ENCODE data around the gene PPP1R12C. TPM values are rescaled to one million over a fixed set of nuclear protein-coding genes. Genes with fewer than 3 reads are reported as not detected.

The PPP1R12C gene
- total RNA-seq, 1 donor from 2014 or later, result 120 TPM

GRCh38 chr19:55115446-55116065 lies 1.9 kb downstream of the PPP1R12C start:
- no peaks in the 10 kb centered on the region for H3K9me3 ChIP-seq
- H3K4me3 ChIP-seq, result peak overlapping the region; percentile 84
- peaks cover 30% of the 10 kb centered on the region for H3K4me1 ChIP-seq
- no peak overlapping the region for H3K27ac ChIP-seq
- intact Hi-C loops (cut with DNase I), result no loop called here
- no peak for TF ChIP-seq CTCF (IDR thresholded peaks at IDR 0.05)
- DNase-seq (no peak), ATAC-seq (no peak)
- H3K27me3 ChIP-seq, result no peaks in the 10 kb centered on the region
- H3K36me3 ChIP-seq, result no peaks in the 10 kb centered on the region

GRCh38 chr19:55114566-55115145 lies 2.8 kb downstream of the PPP1R12C start:
- Histone ChIP-seq H3K4me1 (peaks cover 30% of the 10 kb centered on the region), H3K27ac (peak overlapping the region; percentile 17)
- DNase-seq, result peak; percentile 59

GRCh38 chr19:55113570-55114039 lies 3.8 kb downstream of the PPP1R12C start:
- peaks cover 10% of the 10 kb centered on the region for H3K36me3 ChIP-seq
- no peaks in the 10 kb centered on the region for H3K9me3 ChIP-seq
- intact Hi-C loops (cut with DNase I), result no loop called here
- peak overlapping the region; percentile 80 for H3K27ac ChIP-seq
- peaks cover 26% of the 10 kb centered on the region for H3K4me1 ChIP-seq
- ATAC-seq (peak; percentile 25), DNase-seq (peak; percentile 83)
- no peak for TF ChIP-seq CTCF (IDR thresholded peaks at IDR 0.05)
- no peaks in the 10 kb centered on the region for H3K27me3 ChIP-seq
- no peak overlapping the region for H3K4me3 ChIP-seq

More at GRCh38 chr19:55114566-55115145, 2.8 kb downstream of the PPP1R12C start:
- no peak for ATAC-seq
- peaks cover 2% of the 10 kb centered on the region for H3K36me3 ChIP-seq
- no peak overlapping the region for H3K4me3 ChIP-seq
- intact Hi-C loops (cut with DNase I), result no loop called here
- H3K9me3 ChIP-seq, result no peaks in the 10 kb centered on the region
- H3K27me3 ChIP-seq, result no peaks in the 10 kb centered on the region
- TF ChIP-seq CTCF (IDR thresholded peaks at IDR 0.05), result no peak

GRCh38 chr19:55112777-55113569 lies 4.5 kb downstream of the PPP1R12C start:
- intact Hi-C loops (cut with DNase I), result no loop called here
- Histone ChIP-seq H3K27ac (peak overlapping the region; percentile 80), H3K27me3 (no peaks in the 10 kb centered on the region), H3K4me3 (no peak overlapping the region), H3K36me3 (peaks cover 10% of the 10 kb centered on the region), H3K9me3 (no peaks in the 10 kb centered on the region), H3K4me1 (peaks cover 20% of the 10 kb centered on the region)
- peak; percentile 60 for DNase-seq
- TF ChIP-seq CTCF (IDR thresholded peaks at IDR 0.05), result no peak
- no peak for ATAC-seq

- no peak overlapping the region for H3K27ac ChIP-seq
- peaks cover 10% of the 10 kb centered on the region for H3K36me3 ChIP-seq
- no peak overlapping the region for H3K4me3 ChIP-seq
- TF ChIP-seq CTCF (IDR thresholded peaks at IDR 0.05), result no peak
- H3K4me1 ChIP-seq, result peaks cover 20% of the 10 kb centered on the region
- no peak for DNase-seq
- ATAC-seq, result no peak
- intact Hi-C loops (cut with DNase I), result no loop called here
- H3K27me3 ChIP-seq, result no peaks in the 10 kb centered on the region
- H3K9me3 ChIP-seq, result no peaks in the 10 kb centered on the region
Observed at GRCh38 chr19:55112246-55112776, 5.1 kb downstream of the PPP1R12C start.

Measured in upper lobe of right lung (tissue), 1 donor.